ENCODE measurements around the gene ATP5F1D. TPM values are rescaled to one million over a fixed set of nuclear protein-coding genes. Genes with fewer than 3 reads are reported as not detected.

ATP5F1D gene
- total and polyA plus RNA-seq, 2 of the 8 experiments (the other 6 are each of a cell fraction or from before 2014, with no cell fraction given): 174 to 249 TPM

- TF ChIP-seq CTCF (IDR thresholded peaks at IDR 0.05; ENCODE audit: control extremely low read depth in 1 of 3, insufficient read depth in 1 of 3, low read depth in 1 of 3, low read length in 3 of 3): peak; percentile 86 to 95 (median 94)
- TF ChIP-seq TAF7 (optimal IDR thresholded peaks at IDR 0.05; ENCODE audit: borderline replicate concordance, low read depth, low read length): peak; percentile 6
Measured at GRCh38 chr19:1243768-1244692, 2.5 kb downstream of the ATP5F1D start (continued).

All from H1 (cell line).